ENCODE measurements around the gene UBL5. TPM values are rescaled to one million over a fixed set of nuclear protein-coding genes. Genes with fewer than 3 reads are reported as not detected.

The UBL5 gene
- polyA plus RNA-seq, 2 of the 4 experiments (the other 2 are of a cell fraction), result 460 to 519 TPM

- no peak for FAIRE-seq
- ATAC-seq, result no peak
- Histone ChIP-seq H3K4me1 (no peaks in the 10 kb centered on the region), H3K4me2 (no peak overlapping the region), H3K27ac (no peak overlapping the region), H3K4me3 (no peak overlapping the region), H3K9me3 (no peaks in the 10 kb centered on the region)
- POLR2A ChIA-PET, result interaction anchor here (0.6 kb wide), 1 partner anchor 212 kb away, joined by 3 read pairs; no protein-coding TSS in a partner anchor
- WGBS (ENCODE audit: missing lambda C conversion rate), result 97% methylated on average over 9 of the region's 9 CpGs
- TF ChIP-seq ZC3H11A (IDR thresholded peaks at IDR 0.05) (no peak), KDM5A (IDR thresholded peaks at IDR 0.05) (no peak), HES2 (IDR thresholded peaks at IDR 0.05) (no peak), HOXB5 (CRISPR knock-in tag; IDR thresholded peaks at IDR 0.05) (no peak), NR3C1 (IDR thresholded peaks at IDR 0.05) (no peak), HOXA7 (CRISPR knock-in tag; IDR thresholded peaks at IDR 0.05) (no peak), PHF8 (IDR thresholded peaks at IDR 0.05; ENCODE audit: borderline replicate concordance, low read depth) (no peak), RFX5 (IDR thresholded peaks at IDR 0.05) (no peak), CBX2 (IDR thresholded peaks at IDR 0.05; ENCODE audit: borderline replicate concordance, low read depth) (no peak), HEYL (CRISPR knock-in tag; IDR thresholded peaks at IDR 0.05) (no peak), ESRRA (IDR thresholded peaks at IDR 0.05; ENCODE audit: borderline replicate concordance, low read length) (no peak), RARB (CRISPR knock-in tag; IDR thresholded peaks at IDR 0.05) (no peak), EP300 (IDR thresholded peaks at IDR 0.05) (no peak), E2F6 (IDR thresholded peaks at IDR 0.05; ENCODE audit: borderline replicate concordance, low read depth) (no peak), PBX3 (IDR thresholded peaks at IDR 0.05) (no peak)
- CTCF ChIA-PET, result no interaction called here
- DNase-seq (ENCODE audit: low read depth in 1 of 2, low spot score in 1 of 2), result no peak
Observed at GRCh38 chr19:9856609-9857008, 28.9 kb downstream of the UBL5 start.

GRCh38 chr19:9857076-9857721 lies 29.5 kb downstream of the UBL5 start:
- ChIA-PET POLR2A (interaction anchor here (0.6 kb wide), 1 partner anchor 213 kb away, joined by 3 read pairs; no protein-coding TSS in a partner anchor), CTCF (interaction anchor here (0.5 kb wide), 1 partner anchor 14 kb away, joined by 3 read pairs; no protein-coding TSS in a partner anchor)
- WGBS (ENCODE audit: missing lambda C conversion rate), result 86% methylated on average over 10 of the region's 13 CpGs
- no peak overlapping the region for H3K27ac ChIP-seq
- H3K4me3 ChIP-seq, result no peak overlapping the region
- no peaks in the 10 kb centered on the region for H3K4me1 ChIP-seq
- ATAC-seq (no peak), DNase-seq (ENCODE audit: low read depth in 1 of 2, low spot score in 1 of 2) (no peak), FAIRE-seq (no peak)
- TF ChIP-seq USF2 (IDR thresholded peaks at IDR 0.05), result no peak
- no peak for TF ChIP-seq NR3C1 (IDR thresholded peaks at IDR 0.05)
- TF ChIP-seq PBX3 (IDR thresholded peaks at IDR 0.05), result no peak
- no peak for TF ChIP-seq EHMT2 (IDR thresholded peaks at IDR 0.05; ENCODE audit: low read depth)
- no peak for TF ChIP-seq CEBPB (IDR thresholded peaks at IDR 0.05)
- no peak for TF ChIP-seq EP300 (IDR thresholded peaks at IDR 0.05)
- no peak for TF ChIP-seq SREBF2 (IDR thresholded peaks at IDR 0.05)
- no peak for TF ChIP-seq CTCF (IDR thresholded peaks at IDR 0.05)
- no peak for TF ChIP-seq SMC3 (IDR thresholded peaks at IDR 0.05)
- no peak for TF ChIP-seq CBX2 (IDR thresholded peaks at IDR 0.05; ENCODE audit: borderline replicate concordance, low read depth)
- no peak for TF ChIP-seq JUN (IDR thresholded peaks at IDR 0.05)
- no peak for TF ChIP-seq FOXS1 (CRISPR knock-in tag; IDR thresholded peaks at IDR 0.05)
- TF ChIP-seq KDM1A (IDR thresholded peaks at IDR 0.05; ENCODE audit: low read depth), result no peak
- no peak for TF ChIP-seq EHF (CRISPR knock-in tag; IDR thresholded peaks at IDR 0.05)
- no peak for TF ChIP-seq BCL3 (IDR thresholded peaks at IDR 0.05)
- TF ChIP-seq HMGXB4 (CRISPR knock-in tag; IDR thresholded peaks at IDR 0.05; ENCODE audit: borderline replicate concordance), result no peak
- no peak for TF ChIP-seq RCOR1 (IDR thresholded peaks at IDR 0.05; ENCODE audit: low read depth, low read length)
- TF ChIP-seq MAX (IDR thresholded peaks at IDR 0.05), result no peak
- no peaks in the 10 kb centered on the region for H3K9me3 ChIP-seq
- H3K4me2 ChIP-seq, result no peak overlapping the region
